GM18502 (cell line): ENCODE data around the gene DMRTB1.

Experiments used
- ATAC-seq: cut with Tn5 transposase; IDR thresholded peaks from one replicate; pipeline ENCODE4 v1.9.1; 2021; ENCODE audit warnings: mild to moderate bottlenecking; ENCODE audit not compliant: unreplicated experiment, poor library complexity

DMRTB1 gene

GRCh38 chr1:53459321-53460175 lies at the start of gene DMRTB1:
DMRTB1 (plus strand) TSS chr1:53459399; CDS start chr1:53459454, 55 bp downstream.
- no peak for ATAC-seq

DNA sequence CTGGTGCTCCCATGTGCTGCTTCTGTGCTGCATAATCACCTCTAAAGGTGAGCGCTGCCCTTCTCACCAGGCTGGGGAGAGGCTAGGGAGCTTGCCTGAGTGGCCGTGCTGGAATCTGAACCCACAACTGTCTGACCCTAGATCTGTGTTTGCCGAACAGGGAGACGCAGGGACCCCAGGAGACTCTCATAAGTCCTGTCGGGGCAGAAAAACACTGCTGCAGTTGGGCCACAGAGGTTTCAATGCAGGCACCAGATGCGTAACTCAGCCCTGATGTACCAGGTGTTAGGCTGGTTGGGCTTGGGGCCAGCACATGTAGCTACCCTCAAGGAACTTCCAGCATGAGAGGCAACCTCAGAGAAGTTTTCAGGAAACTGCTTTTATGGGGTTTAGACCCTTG lies 49.5 kb upstream of the DMRTB1 start:
- no peak for ATAC-seq

- ATAC-seq: peak; percentile 41
These were observed 49.1 kb upstream of the DMRTB1 start for GRCh38 chr1:53410100-53410541.

DNA sequence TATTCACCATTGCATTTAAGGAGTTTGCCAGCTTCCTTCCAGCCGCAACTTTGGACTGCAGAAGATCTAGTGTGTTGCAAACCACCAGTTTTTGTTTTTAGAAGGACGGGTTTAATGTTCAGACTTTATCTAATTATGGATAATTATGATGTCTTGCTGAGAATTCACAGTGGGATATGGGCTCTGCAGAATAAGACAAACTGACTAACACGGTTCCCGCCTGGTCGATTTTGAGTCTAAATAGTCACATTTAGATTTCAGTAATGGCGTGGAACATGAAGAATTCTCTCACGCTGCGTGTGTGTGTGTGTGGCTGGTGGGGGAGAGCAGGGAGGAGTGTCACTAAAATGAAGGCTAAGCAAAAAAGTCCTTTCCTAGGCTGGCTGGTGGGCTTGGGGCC lies 48.5 kb upstream of the DMRTB1 start:
- no peak for ATAC-seq

- no peak for ATAC-seq
These were observed 47.6 kb upstream of the DMRTB1 start for GRCh38 chr1:53411541-53412152.

GRCh38 chr1:53412285-53413174 lies 46.7 kb upstream of the DMRTB1 start:
- no peak for ATAC-seq

- ATAC-seq: peak; percentile 68
These were observed 45.8 kb upstream of the DMRTB1 start for GRCh38 chr1:53413175-53414001.

- ATAC-seq: no peak
These were observed 44.6 kb upstream of the DMRTB1 start for GRCh38 chr1:53414632-53415031.

DNA sequence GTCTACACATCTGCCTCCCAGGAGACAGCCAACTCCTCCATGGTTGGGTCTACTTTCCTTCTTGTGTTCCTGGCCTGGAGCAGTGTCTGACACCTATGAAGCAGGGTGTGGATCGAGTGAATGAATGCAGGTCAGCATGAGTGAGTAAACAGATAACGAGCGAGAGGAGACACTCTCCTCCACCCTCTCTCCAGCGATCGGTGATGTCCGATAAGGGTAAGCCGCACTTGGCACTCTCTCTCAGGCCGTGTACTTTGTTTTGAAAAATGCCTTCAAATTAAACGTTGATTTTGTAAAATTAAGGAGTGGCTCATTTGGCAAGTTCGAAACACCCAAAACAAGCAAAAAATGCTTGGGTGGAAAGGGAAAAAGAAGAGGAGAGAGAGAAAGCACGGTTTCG lies 43.8 kb upstream of the DMRTB1 start:
- ATAC-seq: no peak

GRCh38 chr1:53416269-53416813 lies 42.9 kb upstream of the DMRTB1 start:
- ATAC-seq: no peak

DNA sequence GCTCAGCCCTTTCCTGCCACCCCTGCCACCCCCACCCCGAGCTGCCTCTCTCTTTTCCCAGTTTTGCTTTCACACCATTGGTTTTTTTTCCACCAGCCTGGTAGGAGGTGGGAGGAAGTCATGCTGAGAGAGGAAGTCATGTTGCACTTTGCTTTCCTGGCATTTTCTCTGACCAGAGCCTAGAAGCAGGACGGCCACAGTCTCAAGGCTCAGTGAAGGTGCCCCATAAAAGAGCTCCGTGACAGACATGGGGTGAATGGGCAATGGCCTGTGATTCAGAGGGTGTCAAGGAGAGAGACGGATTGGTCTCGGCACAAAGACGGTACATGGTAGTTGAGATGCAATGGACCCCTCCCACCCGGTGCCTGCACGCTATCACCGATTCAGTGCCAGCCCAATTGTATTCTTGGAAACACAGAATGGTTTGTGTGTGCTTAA lies 42.1 kb upstream of the DMRTB1 start:
- no peak for ATAC-seq

- no peak for ATAC-seq
These were observed 40.2 kb upstream of the DMRTB1 start for GRCh38 chr1:53419034-53419433.

GRCh38 chr1:53420341-53420740 lies 38.9 kb upstream of the DMRTB1 start:
- no peak for ATAC-seq

DNA sequence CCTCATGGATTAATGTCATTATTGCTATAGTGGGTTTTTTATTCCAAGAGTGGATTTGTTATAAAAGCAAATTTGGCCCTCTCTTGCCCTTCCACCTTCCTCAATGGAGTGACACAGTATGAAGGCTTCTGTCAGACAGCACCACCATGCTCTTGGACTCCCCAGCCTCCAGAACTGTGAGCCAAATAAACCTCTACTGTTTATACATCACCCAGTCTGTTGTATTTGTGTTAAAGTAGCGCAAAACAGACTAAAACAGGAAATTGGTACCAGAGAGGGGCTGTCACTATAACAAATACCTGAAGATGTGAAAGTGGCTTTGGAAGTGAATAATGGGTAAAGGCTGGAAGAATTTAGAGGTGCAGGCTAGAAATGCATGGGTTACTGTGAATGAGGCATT lies 38.0 kb upstream of the DMRTB1 start:
- ATAC-seq: no peak

DNA sequence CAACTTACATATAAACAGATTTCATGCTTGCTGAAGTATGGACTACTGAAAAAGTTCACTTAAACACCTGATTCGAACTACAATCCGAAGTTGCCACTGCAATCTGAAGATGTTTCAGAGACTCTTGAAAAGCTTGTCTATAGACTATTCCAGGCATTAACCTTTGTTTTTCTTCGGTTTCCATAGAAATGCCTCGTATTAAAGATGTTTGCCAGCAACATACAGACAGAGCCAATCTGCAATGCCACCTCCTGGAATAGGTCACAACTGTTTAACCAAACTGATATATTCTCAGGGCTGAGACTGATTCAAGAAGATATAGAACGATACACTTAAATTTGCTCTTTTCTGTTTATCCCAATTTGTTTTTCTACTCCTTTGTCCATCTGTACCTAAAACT lies 28.9 kb upstream of the DMRTB1 start:
- no peak for ATAC-seq

DNA sequence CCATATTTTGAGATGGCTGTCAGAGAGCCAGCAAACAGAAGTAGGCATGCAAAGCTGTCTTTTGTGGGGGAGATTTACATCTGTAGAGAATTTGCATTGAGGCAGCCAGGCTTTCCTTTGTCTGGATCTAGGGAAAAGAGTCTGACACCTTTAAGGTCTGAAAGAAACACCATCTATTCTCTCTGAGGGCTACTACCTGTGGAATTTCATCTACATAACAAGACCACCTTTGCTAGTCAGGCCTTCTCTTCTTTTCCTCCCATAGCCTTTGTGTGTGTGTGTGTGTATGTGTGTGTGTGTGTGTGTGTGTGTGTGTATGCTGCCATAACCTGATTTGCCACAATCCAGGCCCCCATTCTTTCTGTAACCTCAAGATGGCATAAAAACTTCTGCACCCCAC lies 28.4 kb upstream of the DMRTB1 start:
- no peak for ATAC-seq

GRCh38 chr1:53431244-53431643 lies 28.0 kb upstream of the DMRTB1 start:
- no peak for ATAC-seq

- ATAC-seq: no peak
These were observed 27.2 kb upstream of the DMRTB1 start for GRCh38 chr1:53431805-53432565.

DNA sequence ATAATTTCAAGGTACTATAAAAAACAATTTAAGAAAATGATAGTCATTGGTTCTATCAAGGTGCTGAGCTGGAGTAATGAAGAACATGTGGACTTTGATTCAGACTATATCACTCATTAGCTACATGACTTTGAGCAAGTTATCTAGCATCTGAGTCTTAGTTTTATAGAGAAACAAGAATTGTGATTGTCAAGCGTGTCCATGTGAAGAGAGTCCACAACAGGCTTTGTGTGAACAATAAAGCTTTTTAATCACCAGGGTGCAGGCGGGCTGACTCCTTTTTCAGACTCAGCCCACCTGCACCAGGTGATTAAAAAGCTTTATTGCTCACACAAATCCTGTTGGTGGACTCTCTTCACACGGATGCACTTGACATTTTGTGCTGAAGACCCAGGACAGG lies 26.6 kb upstream of the DMRTB1 start:
- ATAC-seq: no peak
